Esophagus squamous epithelium (tissue), 4 donors: ENCODE data around the gene ADCY5.

ENCODE experiments used
- CTCF ChIP-seq, 6 experiments: fragments of 450-650 bp in 4 of 6; fragments of 200-600 bp in 2 of 6; sonication (generic) in 2 of 6; IDR thresholded peaks; one replicate each; pipeline ENCODE4 v1.5.1; 2016 to 2019; ENCODE audit warnings: antibody characterized with exemption in 6 of 6, mild to moderate bottlenecking in 4 of 6, moderate library complexity in 4 of 6
- POLR2A ChIP-seq, 4 donors: fragments of 450-650 bp; IDR thresholded peaks; one replicate each; pipeline ENCODE4 v1.6.1; 2017; ENCODE audit warnings: antibody characterized with exemption in 4 of 4, mild to moderate bottlenecking in 4 of 4, moderate library complexity in 3 of 4

DNA sequence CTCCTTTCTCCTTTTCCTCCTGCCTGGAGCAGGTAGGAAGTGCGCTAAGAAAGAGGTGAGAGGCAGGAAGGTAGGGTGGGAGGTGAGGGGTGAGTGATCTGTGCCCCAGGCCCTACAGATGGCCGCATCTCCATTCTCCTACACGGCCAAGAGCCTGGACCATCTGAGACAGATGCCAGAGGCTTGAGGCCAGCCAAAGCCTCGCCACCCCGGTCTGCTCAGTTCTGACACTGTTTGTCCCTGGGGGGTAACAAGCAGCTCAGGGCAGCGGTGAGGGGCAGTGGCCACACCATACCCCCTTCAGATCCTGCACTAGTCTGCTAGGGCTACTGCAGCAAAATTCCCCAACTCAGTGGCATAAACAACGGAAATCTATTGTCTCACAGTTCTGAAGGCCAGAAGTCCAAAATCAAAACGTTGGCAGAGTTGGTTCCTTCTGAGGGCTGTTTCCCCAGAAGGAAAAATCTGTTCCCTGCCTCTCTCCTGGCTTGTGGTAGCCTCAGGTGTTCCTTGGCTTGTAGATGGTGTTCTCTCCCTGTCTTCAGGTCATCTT lies 28.4 kb downstream of the ADCY5 start:
- no peak for TF ChIP-seq CTCF (IDR thresholded peaks at IDR 0.05)
- TF ChIP-seq POLR2A (IDR thresholded peaks at IDR 0.05) = no peak
